ENCODE results near the gene GSTA1. TPM values are rescaled to one million over a fixed set of nuclear protein-coding genes. Genes with fewer than 3 reads are reported as not detected.

Gene GSTA1
- total and polyA plus RNA-seq, 2 donors from 2014 or later, result 1.3 to 725 TPM

DNA sequence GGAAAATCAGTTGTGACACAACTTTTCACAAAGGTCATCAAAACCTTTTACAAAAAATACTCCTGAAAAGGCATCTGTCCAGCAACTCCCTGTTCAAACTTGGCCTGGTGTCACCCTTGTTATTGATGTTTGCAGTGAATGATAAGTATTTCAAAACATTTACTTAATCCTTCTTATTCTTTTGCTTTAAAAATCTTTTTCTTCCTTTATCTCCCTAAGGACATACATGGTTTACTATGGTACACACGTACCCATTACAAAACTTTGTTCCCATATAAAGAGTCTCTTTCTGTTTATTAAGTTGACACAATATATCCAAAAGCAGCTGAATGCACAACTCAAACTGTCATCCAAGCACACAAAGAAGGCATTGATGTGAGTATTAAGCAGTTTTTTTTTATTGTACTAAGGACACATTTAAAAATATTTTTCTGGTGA is 57.8 kb downstream of the GSTA1 start:
- intact Hi-C loops (cut with DNase I), result no loop called here
- no peaks in the 10 kb centered on the region for H3K9me3 ChIP-seq (ENCODE audit: control insufficient read depth in 2 of 3, insufficient read depth in 1 of 3, low read length in 3 of 3)
- DNase-seq (no peak), FAIRE-seq (no peak)
- H3K36me3 ChIP-seq (ENCODE audit: control insufficient read depth in 2 of 3, insufficient read depth in 3 of 3, low read length in 3 of 3), result peaks cover 0 to 6% (median 0%) of the 10 kb centered on the region in 3 donors
- H3K9ac ChIP-seq (ENCODE audit: low read length in 3 of 3), result no peak overlapping the region
- H3K4me1 ChIP-seq (ENCODE audit: control insufficient read depth in 2 of 3, insufficient read depth in 2 of 3, low read depth in 1 of 3, low read length in 3 of 3), result no peaks in the 10 kb centered on the region
- TF ChIP-seq, protein P1, sequence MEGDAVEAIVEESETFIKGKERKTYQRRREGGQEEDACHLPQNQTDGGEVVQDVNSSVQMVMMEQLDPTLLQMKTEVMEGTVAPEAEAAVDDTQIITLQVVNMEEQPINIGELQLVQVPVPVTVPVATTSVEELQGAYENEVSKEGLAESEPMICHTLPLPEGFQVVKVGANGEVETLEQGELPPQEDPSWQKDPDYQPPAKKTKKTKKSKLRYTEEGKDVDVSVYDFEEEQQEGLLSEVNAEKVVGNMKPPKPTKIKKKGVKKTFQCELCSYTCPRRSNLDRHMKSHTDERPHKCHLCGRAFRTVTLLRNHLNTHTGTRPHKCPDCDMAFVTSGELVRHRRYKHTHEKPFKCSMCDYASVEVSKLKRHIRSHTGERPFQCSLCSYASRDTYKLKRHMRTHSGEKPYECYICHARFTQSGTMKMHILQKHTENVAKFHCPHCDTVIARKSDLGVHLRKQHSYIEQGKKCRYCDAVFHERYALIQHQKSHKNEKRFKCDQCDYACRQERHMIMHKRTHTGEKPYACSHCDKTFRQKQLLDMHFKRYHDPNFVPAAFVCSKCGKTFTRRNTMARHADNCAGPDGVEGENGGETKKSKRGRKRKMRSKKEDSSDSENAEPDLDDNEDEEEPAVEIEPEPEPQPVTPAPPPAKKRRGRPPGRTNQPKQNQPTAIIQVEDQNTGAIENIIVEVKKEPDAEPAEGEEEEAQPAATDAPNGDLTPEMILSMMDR (IDR thresholded peaks at IDR 0.05; ENCODE audit: borderline replicate concordance, extremely low read depth, insufficient read depth), result no peak
- H3K27me3 ChIP-seq (ENCODE audit: control insufficient read depth, insufficient read depth, low read length), result no peaks in the 10 kb centered on the region
- no peak overlapping the region for H3K4me3 ChIP-seq (ENCODE audit: low read length in 3 of 3)
- no peak overlapping the region for H3K27ac ChIP-seq (ENCODE audit: low read depth in 2 of 2, low read length in 2 of 2)

DNA sequence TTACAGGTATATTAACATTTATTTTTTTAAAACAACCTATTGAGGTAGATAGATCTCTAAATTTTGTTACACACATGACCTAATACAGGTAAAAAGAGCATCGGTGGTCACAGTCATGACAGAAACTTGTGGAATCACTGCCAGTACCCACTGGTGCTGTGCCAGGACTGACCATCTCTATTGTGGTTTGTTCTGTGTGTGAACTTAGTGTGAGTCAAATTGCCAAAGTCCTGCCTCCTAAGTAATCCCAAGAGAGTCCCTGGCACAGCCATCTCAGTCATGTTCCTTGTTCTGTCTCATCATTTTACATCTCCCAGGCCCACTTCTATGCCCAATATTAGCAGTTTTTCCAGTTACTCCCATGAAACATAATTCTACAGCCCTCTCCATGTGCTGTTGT is 61.7 kb downstream of the GSTA1 start:
- TF ChIP-seq, protein P1 (IDR thresholded peaks at IDR 0.05; ENCODE audit: borderline replicate concordance, extremely low read depth, insufficient read depth), result no peak
- FAIRE-seq, result no peak

More for the DNA sequence above, 61.7 kb downstream of the GSTA1 start:
- Histone ChIP-seq H3K9ac (ENCODE audit: low read length in 3 of 3) (no peak overlapping the region), H3K9me3 (ENCODE audit: control insufficient read depth in 2 of 3, insufficient read depth in 1 of 3, low read length in 3 of 3) (no peaks in the 10 kb centered on the region), H3K4me3 (ENCODE audit: low read length in 3 of 3) (no peak overlapping the region), H3K27ac (ENCODE audit: low read depth in 2 of 2, low read length in 2 of 2) (no peak overlapping the region), H3K4me1 (ENCODE audit: control insufficient read depth in 2 of 3, insufficient read depth in 2 of 3, low read depth in 1 of 3, low read length in 3 of 3) (no peaks in the 10 kb centered on the region), H3K27me3 (ENCODE audit: control insufficient read depth, insufficient read depth, low read length) (no peaks in the 10 kb centered on the region), H3K36me3 (ENCODE audit: control insufficient read depth in 2 of 3, insufficient read depth in 3 of 3, low read length in 3 of 3) (no peaks in the 10 kb centered on the region)
- intact Hi-C loops (cut with DNase I), result no loop called here
- no peak for DNase-seq

Other genes with a start within 250 kb of the GSTA1 start
- gene TRAM2, start 226.8 kb downstream of the GSTA1 start, total RNA-seq, result 20.7 TPM
- gene TRAM2, start 226.8 kb downstream of the GSTA1 start, polyA plus RNA-seq (ENCODE audit: insufficient read depth, low read depth, low replicate concordance), result 4.5 TPM
- 23.8 TPM for gene TMEM14A, start 132.7 kb downstream of the GSTA1 start, total RNA-seq
- gene TMEM14A, start 132.7 kb downstream of the GSTA1 start, polyA plus RNA-seq (ENCODE audit: insufficient read depth, low read depth, low replicate concordance), result 48.8 TPM
- 0.28 TPM for gene GSTA2, start 40.3 kb downstream of the GSTA1 start, total RNA-seq
- gene GSTA2, start 40.3 kb downstream of the GSTA1 start, polyA plus RNA-seq (ENCODE audit: insufficient read depth, low read depth, low replicate concordance), result 133 TPM
- gene GSTA5, start 37.0 kb upstream of the GSTA1 start, total RNA-seq, result not detected
- not detected for gene GSTA5, start 37.0 kb upstream of the GSTA1 start, polyA plus RNA-seq (ENCODE audit: insufficient read depth, low read depth, low replicate concordance)
- not detected for gene GSTA3, start 105.9 kb upstream of the GSTA1 start, total RNA-seq
- not detected for gene GSTA3, start 105.9 kb upstream of the GSTA1 start, polyA plus RNA-seq (ENCODE audit: insufficient read depth, low read depth, low replicate concordance)
- gene GSTA4, start 191.5 kb upstream of the GSTA1 start, total RNA-seq, result 17.4 TPM
- 47.4 TPM for gene GSTA4, start 191.5 kb upstream of the GSTA1 start, polyA plus RNA-seq (ENCODE audit: insufficient read depth, low read depth, low replicate concordance)